ENCODE results near the gene GLT8D2.

The GLT8D2 gene

DNA sequence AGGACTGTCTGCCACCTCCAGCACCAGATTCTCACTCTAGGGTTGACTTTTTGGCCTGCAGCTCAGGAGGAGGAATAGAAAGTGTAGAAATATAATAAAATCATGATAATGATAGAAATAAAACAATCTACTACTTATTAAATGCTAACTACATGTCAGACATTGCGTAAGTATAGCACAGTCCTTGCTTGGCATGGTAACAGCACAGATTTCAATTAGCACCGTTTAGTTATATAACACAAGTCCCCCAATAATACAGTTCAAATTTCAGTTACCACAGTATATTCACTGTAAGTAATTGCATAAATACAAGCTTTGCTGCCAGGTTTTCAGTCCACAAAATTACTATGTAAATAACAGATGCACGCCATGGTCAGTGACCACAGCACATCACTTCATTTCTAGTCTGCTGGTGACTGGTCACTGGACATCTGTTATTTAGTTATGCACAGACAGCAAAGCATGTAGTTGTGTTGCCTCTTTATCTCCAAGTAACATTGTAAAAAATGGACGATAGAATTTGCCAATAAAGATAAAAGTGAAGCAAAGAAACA lies 6.5 kb upstream of the GLT8D2 start:
- no peak overlapping the region for H3K4me3 ChIP-seq (replicated peaks; ENCODE audit: low read depth, low read length)
- no peak for TF ChIP-seq CTCF (IDR thresholded peaks at IDR 0.05; ENCODE audit: low read depth, low read length, missing control alignments)
- no peak for DNase-seq (ENCODE audit: extremely low read depth, low read depth)

- DNase-seq (ENCODE audit: extremely low read depth, low read depth): no peak
- no peak for TF ChIP-seq CTCF (IDR thresholded peaks at IDR 0.05; ENCODE audit: low read depth, low read length, missing control alignments)
- no peak overlapping the region for H3K4me3 ChIP-seq (replicated peaks; ENCODE audit: low read depth, low read length)
These were observed 5.8 kb upstream of the GLT8D2 start for GRCh38 chr12:104055686-104056388.

DNA sequence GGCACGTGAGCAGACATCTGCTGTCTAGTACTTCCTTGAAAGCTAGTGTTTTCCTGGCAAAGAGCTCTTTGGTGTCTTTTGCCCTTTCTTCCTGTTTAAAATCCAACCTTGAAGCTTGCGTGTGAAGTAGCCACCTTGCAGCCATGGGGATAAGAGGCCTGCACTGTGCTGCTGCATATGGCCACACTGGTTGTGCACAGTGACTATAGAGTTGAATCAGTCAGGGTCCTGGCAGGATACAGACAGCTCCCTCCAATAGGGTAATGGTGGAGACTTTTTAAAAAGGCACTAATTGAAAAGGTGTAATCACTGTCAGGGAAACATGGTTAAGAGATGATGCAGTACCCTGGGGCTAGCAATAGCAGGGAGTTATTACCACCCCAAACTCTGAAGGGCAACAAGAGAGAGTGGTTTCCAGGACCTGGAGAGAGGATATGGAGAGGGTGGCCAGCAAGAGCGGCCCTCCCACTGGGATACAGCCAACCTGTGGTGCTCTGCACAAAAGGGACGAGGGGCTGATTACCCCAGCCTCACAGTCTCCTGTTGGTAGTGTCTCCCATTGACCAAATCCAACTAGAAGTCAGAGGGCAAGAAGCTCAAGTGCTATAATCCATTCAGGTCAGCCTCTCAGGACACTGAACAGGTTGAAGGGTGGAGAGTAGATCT lies 4.8 kb upstream of the GLT8D2 start:
- no peak overlapping the region for H3K4me3 ChIP-seq (replicated peaks; ENCODE audit: low read depth, low read length)

DNA sequence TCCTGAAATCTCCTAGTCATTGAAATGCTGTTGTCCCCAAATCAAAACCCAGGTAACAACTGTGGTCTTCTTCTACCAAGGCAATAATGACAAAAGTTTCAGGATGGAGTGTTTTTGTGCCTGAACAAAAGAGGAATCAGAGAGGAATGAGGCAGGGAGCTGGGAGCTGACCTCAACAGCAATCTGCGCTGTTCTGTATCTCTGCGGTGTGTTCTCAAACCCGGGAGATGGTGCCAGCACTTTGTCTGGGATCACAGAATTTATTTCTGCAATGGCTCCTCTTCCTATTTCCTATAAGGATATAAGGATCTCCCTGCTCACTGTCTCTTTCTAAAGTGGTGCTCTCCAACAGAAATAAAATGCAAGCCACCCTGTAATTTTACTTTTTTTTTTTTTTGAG lies 449 bp upstream of the GLT8D2 start:
- peak overlapping the region; percentile 61 for H3K4me3 ChIP-seq (replicated peaks; ENCODE audit: low read depth, low read length)
- no peak for DNase-seq (ENCODE audit: extremely low read depth, low read depth)
- no peak for TF ChIP-seq CTCF (IDR thresholded peaks at IDR 0.05; ENCODE audit: low read depth, low read length, missing control alignments)

More for the DNA sequence above, 4.8 kb upstream of the GLT8D2 start:
- no peak for TF ChIP-seq CTCF (IDR thresholded peaks at IDR 0.05; ENCODE audit: low read depth, low read length, missing control alignments)
- no peak for DNase-seq (ENCODE audit: extremely low read depth, low read depth)

DNA sequence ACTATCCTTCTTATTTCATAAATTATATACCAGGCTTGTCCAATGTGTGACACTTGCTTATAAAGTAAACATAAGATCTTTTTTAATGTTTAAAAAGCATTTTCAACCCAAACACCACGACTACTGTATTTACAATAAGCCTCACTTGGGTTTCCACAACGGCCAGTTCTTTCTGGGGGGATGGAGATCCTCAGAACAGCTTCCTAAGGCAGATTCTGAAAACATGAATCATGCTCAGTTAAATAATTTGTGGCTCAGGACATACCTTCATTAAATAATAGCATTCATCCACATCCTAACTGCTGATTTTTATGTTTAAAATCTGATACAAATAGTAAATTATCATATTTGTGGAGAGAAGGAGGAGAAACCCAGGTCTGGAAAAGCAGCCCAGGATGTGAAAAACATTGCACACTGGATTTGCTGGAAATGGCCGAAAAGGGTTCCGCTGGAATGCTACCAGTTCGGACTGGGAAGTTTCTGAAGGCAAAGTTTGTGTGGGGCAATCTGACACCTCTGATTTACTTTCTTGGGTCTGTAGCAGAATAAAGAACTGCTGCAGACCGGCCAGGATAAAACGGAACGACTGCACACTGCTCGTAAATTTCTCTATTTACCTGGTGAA lies 597 bp downstream of the GLT8D2 start:
- no peak for DNase-seq (ENCODE audit: extremely low read depth, low read depth)
- peak overlapping the region; percentile 61 for H3K4me3 ChIP-seq (replicated peaks; ENCODE audit: low read depth, low read length)
- TF ChIP-seq CTCF (IDR thresholded peaks at IDR 0.05; ENCODE audit: low read depth, low read length, missing control alignments): no peak

GRCh38 chr12:104048811-104049210 lies 1.2 kb downstream of the GLT8D2 start:
- H3K4me3 ChIP-seq (replicated peaks; ENCODE audit: low read depth, low read length): peak overlapping the region; percentile 61
- DNase-seq (ENCODE audit: extremely low read depth, low read depth): no peak
- TF ChIP-seq CTCF (IDR thresholded peaks at IDR 0.05; ENCODE audit: low read depth, low read length, missing control alignments): no peak
